ENCODE data around the gene NEB. TPM values are rescaled to one million over a fixed set of nuclear protein-coding genes. Genes with fewer than 3 reads are reported as not detected.

Gene NEB
- total and polyA plus RNA-seq, 2 donors (not counting 1 experiment from before 2014, with no cell fraction given): 3.6 to 4.6 TPM

GRCh38 chr2:151757861-151758260 lies 23.6 kb upstream of the NEB start:
- no peaks in the 10 kb centered on the region for H4K20me1 ChIP-seq (ENCODE audit: control insufficient read depth, insufficient read depth, low read length, poor library complexity, severe bottlenecking)
- Mint-ChIP-seq H3K4me3 (no peak overlapping the region), H3K27me3 (no peaks in the 10 kb centered on the region), H3K27ac (peak overlapping the region; percentile 8), H3K4me1 (peaks cover 14% of the 10 kb centered on the region), H3K9me3 (ENCODE audit: insufficient read depth) (no peaks in the 10 kb centered on the region)
- no peak overlapping the region for H3K27ac ChIP-seq (ENCODE audit: low read length in 2 of 2)
- H3K4me2 ChIP-seq (replicated peaks; ENCODE audit: low read depth, low read length, poor library complexity, severe bottlenecking): no peak overlapping the region
- H3K36me3 ChIP-seq (replicated peaks in 1 of 2; ENCODE audit: control extremely low read depth in 1 of 2, control insufficient read depth in 1 of 2, extremely low read depth in 1 of 2, insufficient read depth in 2 of 2, low read length in 1 of 2): no peaks in the 10 kb centered on the region
- intact Hi-C loops (cut with micrococcal nuclease): no loop called here
- CTCF ChIA-PET: interaction anchor here (1.2 kb wide), 1 partner anchor 8 kb away, joined by 3 read pairs; no protein-coding TSS in a partner anchor
- peaks cover under 1 to 3% of the 10 kb centered on the region in 2 donors for H3K4me1 ChIP-seq (ENCODE audit: control insufficient read depth in 2 of 2, insufficient read depth in 2 of 2, low read length in 2 of 2)
- H3K4me3 ChIP-seq (ENCODE audit: control extremely low read depth in 1 of 5, extremely low read depth in 1 of 5, insufficient read depth in 1 of 5, low read depth in 2 of 5, low read length in 4 of 5): no peak overlapping the region
- no peak for TF ChIP-seq EZH2 (IDR thresholded peaks at IDR 0.05; ENCODE audit: borderline replicate concordance, insufficient read depth, low read depth, low read length, poor library complexity, severe bottlenecking)
- TF ChIP-seq CTCF (IDR thresholded peaks at IDR 0.05): no peak
- POLR2A ChIA-PET: no interaction called here
- H3K9ac ChIP-seq (ENCODE audit: low read length): no peak overlapping the region
- H2AFZ ChIP-seq (ENCODE audit: insufficient read depth, low read depth, low read length, poor library complexity, severe bottlenecking): no peak overlapping the region
- DNase-seq (no peak), ATAC-seq (ENCODE audit: low read depth) (no peak)
- H3K79me2 ChIP-seq (ENCODE audit: control insufficient read depth, insufficient read depth, low read length): no peaks in the 10 kb centered on the region
- H3K9me3 ChIP-seq (ENCODE audit: control extremely low read depth in 1 of 3, control insufficient read depth in 2 of 3, insufficient read depth in 1 of 3, low read length in 2 of 3): no peaks in the 10 kb centered on the region
- no peaks in the 10 kb centered on the region for H3K27me3 ChIP-seq (replicated peaks in 1 of 4; ENCODE audit: control extremely low read depth in 1 of 4, control insufficient read depth in 3 of 4, insufficient read depth in 4 of 4, low read length in 3 of 4)
- no CpG with 5 or more reads among the region's 1 CpG for WGBS (ENCODE audit: insufficient coverage)

GRCh38 chr2:151756820-151757219 lies 22.5 kb upstream of the NEB start:
- Histone ChIP-seq H3K27ac (ENCODE audit: low read length in 2 of 2) (no peak overlapping the region), H3K9ac (ENCODE audit: low read length) (no peak overlapping the region), H4K20me1 (ENCODE audit: control insufficient read depth, insufficient read depth, low read length, poor library complexity, severe bottlenecking) (no peaks in the 10 kb centered on the region), H2AFZ (ENCODE audit: insufficient read depth, low read depth, low read length, poor library complexity, severe bottlenecking) (no peak overlapping the region), H3K36me3 (replicated peaks in 1 of 2; ENCODE audit: control extremely low read depth in 1 of 2, control insufficient read depth in 1 of 2, extremely low read depth in 1 of 2, insufficient read depth in 2 of 2, low read length in 1 of 2) (no peaks in the 10 kb centered on the region), H3K4me3 (ENCODE audit: control extremely low read depth in 1 of 5, extremely low read depth in 1 of 5, insufficient read depth in 1 of 5, low read depth in 2 of 5, low read length in 4 of 5) (no peak overlapping the region), H3K4me2 (replicated peaks; ENCODE audit: low read depth, low read length, poor library complexity, severe bottlenecking) (no peak overlapping the region), H3K79me2 (ENCODE audit: control insufficient read depth, insufficient read depth, low read length) (no peaks in the 10 kb centered on the region), H3K9me3 (ENCODE audit: control extremely low read depth in 1 of 3, control insufficient read depth in 2 of 3, insufficient read depth in 1 of 3, low read length in 2 of 3) (no peaks in the 10 kb centered on the region), H3K4me1 (ENCODE audit: control insufficient read depth in 2 of 2, insufficient read depth in 2 of 2, low read length in 2 of 2) (no peaks in the 10 kb centered on the region), H3K27me3 (replicated peaks in 1 of 4; ENCODE audit: control extremely low read depth in 1 of 4, control insufficient read depth in 3 of 4, insufficient read depth in 4 of 4, low read length in 3 of 4) (no peaks in the 10 kb centered on the region)
- no peak for DNase-seq
- no peak for ATAC-seq (ENCODE audit: low read depth)
- no peak for TF ChIP-seq EZH2 (IDR thresholded peaks at IDR 0.05; ENCODE audit: borderline replicate concordance, insufficient read depth, low read depth, low read length, poor library complexity, severe bottlenecking)
- no peak for TF ChIP-seq CTCF (IDR thresholded peaks at IDR 0.05)
- intact Hi-C loops (cut with micrococcal nuclease): no loop called here
- H3K9me3 Mint-ChIP-seq (ENCODE audit: insufficient read depth): no peaks in the 10 kb centered on the region
- no peak overlapping the region for H3K27ac Mint-ChIP-seq
- H3K27me3 Mint-ChIP-seq: no peaks in the 10 kb centered on the region
- H3K4me3 Mint-ChIP-seq: no peak overlapping the region
- ChIA-PET POLR2A (no interaction called here), CTCF (interaction anchor here (0.9 to 1.4 kb wide), 3 partner anchors 9 to 49 kb away, joined by 3 to 4 read pairs (median 3); no protein-coding TSS in a partner anchor)
- H3K4me1 Mint-ChIP-seq: peaks cover 11% of the 10 kb centered on the region
- 100% methylated on average over 2 of the region's 2 CpGs for WGBS (ENCODE audit: insufficient coverage)
